HepG2 (cell line): Measurements from ENCODE around the gene TOX4.

Experiments used
- BHLHE40 ChIP-seq: IDR thresholded peaks from 2 replicates; pipeline ENCODE4 v1.6.1; 2011; ENCODE audit warnings: low read length, improper control_type of control experiment
- DNMT3B ChIP-seq: conservative IDR thresholded peaks from 2 replicates; pipeline ENCODE4 v1.6.1; 2016; ENCODE audit warnings: missing biosample characterization, control low read depth
- NFE2 ChIP-seq: sonication (generic); formaldehyde crosslinking; IDR thresholded peaks from 2 replicates; pipeline ENCODE4 v1.4.0; 2020; ENCODE audit warnings: missing genetic modification reagents
- POLR2AphosphoS2 ChIP-seq: IDR thresholded peaks from 2 replicates; pipeline ENCODE4 v1.6.1; 2011; ENCODE audit warnings: low read depth, low read length, improper control_type of control experiment

DNA sequence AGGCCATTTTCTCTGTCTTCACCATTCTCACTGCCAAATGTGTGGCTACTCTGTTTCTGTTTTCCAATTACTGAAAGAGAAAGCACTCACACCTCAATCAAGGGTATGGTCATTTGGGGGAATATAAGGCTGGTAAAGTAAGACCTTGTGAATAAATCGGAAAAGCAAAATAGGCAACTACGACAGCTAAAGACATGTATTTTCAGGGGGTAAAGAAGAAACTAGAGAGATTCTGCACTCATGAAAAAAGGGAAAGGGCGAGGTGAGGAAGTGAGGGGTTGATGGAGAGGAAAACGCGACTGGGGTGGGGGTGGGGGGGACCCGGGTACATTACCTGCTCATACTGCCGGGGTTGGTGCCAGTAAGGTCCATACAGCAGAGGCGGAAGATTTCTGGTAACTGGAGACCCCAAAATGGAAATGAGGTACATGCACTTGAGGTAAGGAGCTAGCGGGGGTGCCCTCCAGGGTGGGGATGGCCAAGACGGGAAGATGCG is 40.4 kb upstream of the TOX4 start:
- no peak for TF ChIP-seq NFE2 (CRISPR knock-in tag)
- TF ChIP-seq BHLHE40, result no peak
- TF ChIP-seq DNMT3B (CRISPR knock-in tag), result no peak
- TF ChIP-seq POLR2AphosphoS2, result no peak
